Esophagus squamous epithelium (tissue), 4 donors: Measurements from ENCODE around the gene FAM221A.

Experiments
- POLR2A ChIP-seq, 4 donors: fragments of 450-650 bp; IDR thresholded peaks; one replicate each; pipeline ENCODE4 v1.6.1; 2017; ENCODE audit warnings: antibody characterized with exemption in 4 of 4, mild to moderate bottlenecking in 4 of 4, moderate library complexity in 3 of 4
- TF ChIP-seq, protein P1 (sequence below), 6 experiments: fragments of 450-650 bp in 4 of 6; fragments of 200-600 bp in 2 of 6; sonication (generic) in 2 of 6; IDR thresholded peaks; one replicate each; pipeline ENCODE4 v1.5.1; 2016 to 2019; ENCODE audit warnings: antibody characterized with exemption in 6 of 6, mild to moderate bottlenecking in 4 of 6, moderate library complexity in 4 of 6

DNA sequence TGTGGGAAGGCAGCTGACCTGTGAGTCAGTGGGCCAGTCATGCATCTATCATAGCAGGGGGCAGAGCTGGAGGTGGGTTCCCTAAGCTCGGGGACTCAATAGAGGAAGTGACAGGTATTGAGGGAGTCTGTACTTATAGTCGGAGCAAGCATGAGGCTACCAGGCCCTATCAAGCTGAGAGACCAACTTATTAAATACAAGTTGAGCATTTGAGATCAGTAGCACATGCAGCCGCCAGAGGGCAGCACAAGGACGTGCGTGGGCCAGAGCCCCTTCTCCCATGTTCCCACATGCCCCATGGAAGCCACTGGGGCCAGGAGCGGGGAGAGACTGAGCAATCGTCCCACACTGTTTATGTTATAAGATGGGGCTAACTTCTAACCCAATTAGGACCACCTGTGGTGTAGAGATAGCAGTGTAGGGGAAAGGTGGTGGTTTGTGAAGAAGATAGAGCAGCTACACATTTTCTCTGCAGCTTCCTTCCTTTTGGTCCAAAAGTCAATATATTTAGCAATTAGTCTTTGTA, 17.0 kb downstream of the FAM221A start:
- TF ChIP-seq, protein P1, sequence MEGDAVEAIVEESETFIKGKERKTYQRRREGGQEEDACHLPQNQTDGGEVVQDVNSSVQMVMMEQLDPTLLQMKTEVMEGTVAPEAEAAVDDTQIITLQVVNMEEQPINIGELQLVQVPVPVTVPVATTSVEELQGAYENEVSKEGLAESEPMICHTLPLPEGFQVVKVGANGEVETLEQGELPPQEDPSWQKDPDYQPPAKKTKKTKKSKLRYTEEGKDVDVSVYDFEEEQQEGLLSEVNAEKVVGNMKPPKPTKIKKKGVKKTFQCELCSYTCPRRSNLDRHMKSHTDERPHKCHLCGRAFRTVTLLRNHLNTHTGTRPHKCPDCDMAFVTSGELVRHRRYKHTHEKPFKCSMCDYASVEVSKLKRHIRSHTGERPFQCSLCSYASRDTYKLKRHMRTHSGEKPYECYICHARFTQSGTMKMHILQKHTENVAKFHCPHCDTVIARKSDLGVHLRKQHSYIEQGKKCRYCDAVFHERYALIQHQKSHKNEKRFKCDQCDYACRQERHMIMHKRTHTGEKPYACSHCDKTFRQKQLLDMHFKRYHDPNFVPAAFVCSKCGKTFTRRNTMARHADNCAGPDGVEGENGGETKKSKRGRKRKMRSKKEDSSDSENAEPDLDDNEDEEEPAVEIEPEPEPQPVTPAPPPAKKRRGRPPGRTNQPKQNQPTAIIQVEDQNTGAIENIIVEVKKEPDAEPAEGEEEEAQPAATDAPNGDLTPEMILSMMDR (IDR thresholded peaks at IDR 0.05) = peak; percentile 29 to 65 (median 37)
- TF ChIP-seq POLR2A (IDR thresholded peaks at IDR 0.05) = no peak
